GM04503 (cell line): ENCODE results near the gene MTTP.

Source experiments
- DNase-seq: peaks from one replicate; pipeline ENCODE4 v3.0.0-alpha.2; 2012; ENCODE audit warnings: low read depth

MTTP gene

GRCh38 chr4:99593781-99594641 lies 19.4 kb downstream of the MTTP start:
- no peak for DNase-seq

GRCh38 chr4:99594818-99595217 lies 20.2 kb downstream of the MTTP start:
- no peak for DNase-seq

GRCh38 chr4:99606716-99607115 lies 32.1 kb downstream of the MTTP start:
- no peak for DNase-seq

GRCh38 chr4:99608417-99608816 lies 33.8 kb downstream of the MTTP start:
- no peak for DNase-seq

- no peak for DNase-seq
Measured at GRCh38 chr4:99610605-99611175, 36.1 kb downstream of the MTTP start.

GRCh38 chr4:99612281-99612680 lies 37.7 kb downstream of the MTTP start:
- no peak for DNase-seq

GRCh38 chr4:99612704-99613103 lies 38.1 kb downstream of the MTTP start:
- no peak for DNase-seq

- no peak for DNase-seq
Measured at GRCh38 chr4:99614491-99614890, 39.9 kb downstream of the MTTP start.

- no peak for DNase-seq
Measured at GRCh38 chr4:99615170-99615820, 40.7 kb downstream of the MTTP start.

- DNase-seq = no peak
Measured at GRCh38 chr4:99617374-99617773, 42.8 kb downstream of the MTTP start.

GRCh38 chr4:99622341-99622740 lies 47.7 kb downstream of the MTTP start:
- no peak for DNase-seq

GRCh38 chr4:99624141-99624719 lies 49.6 kb downstream of the MTTP start:
- DNase-seq = no peak

GRCh38 chr4:99625369-99625768 lies 50.7 kb downstream of the MTTP start:
- no peak for DNase-seq

- no peak for DNase-seq
Measured at GRCh38 chr4:99628040-99628439, 53.4 kb downstream of the MTTP start.

- DNase-seq = no peak
Measured at GRCh38 chr4:99629962-99630554, 55.4 kb downstream of the MTTP start.

GRCh38 chr4:99630857-99631360 lies 56.3 kb downstream of the MTTP start:
- DNase-seq = no peak

GRCh38 chr4:99633772-99634171 lies 59.1 kb downstream of the MTTP start:
- no peak for DNase-seq

- DNase-seq = no peak
Measured at GRCh38 chr4:99634742-99635360, 60.2 kb downstream of the MTTP start.

GRCh38 chr4:99635601-99636000 lies 61.0 kb downstream of the MTTP start:
- DNase-seq = no peak

GRCh38 chr4:99636422-99636821 lies 61.8 kb downstream of the MTTP start:
- DNase-seq = no peak

GRCh38 chr4:99637174-99637573 lies 62.5 kb downstream of the MTTP start:
- DNase-seq = no peak

GRCh38 chr4:99640676-99641075 lies 66.1 kb downstream of the MTTP start:
- DNase-seq = no peak
